Measurements from ENCODE around the gene BLM.

DNA sequence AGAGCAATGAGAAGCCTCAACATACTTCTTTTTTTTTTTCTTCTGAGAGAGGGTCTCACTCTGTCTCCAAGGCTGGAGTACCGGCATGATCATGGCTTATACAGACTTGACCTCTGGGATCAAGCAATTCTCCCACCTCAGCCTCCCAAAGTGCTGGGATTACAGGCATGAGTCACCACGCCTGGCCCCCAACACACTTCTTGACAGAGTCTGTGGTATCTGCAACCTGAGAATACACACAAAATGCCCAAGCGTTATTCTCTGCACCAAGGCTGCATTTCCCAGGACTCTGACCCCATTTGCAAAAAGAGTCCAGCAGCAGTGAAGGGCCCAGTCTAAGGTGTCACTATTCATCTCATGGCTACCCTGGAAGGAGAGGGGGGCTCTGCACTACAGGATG lies 42.7 kb upstream of the BLM start:
- TF ChIP-seq, protein P1, sequence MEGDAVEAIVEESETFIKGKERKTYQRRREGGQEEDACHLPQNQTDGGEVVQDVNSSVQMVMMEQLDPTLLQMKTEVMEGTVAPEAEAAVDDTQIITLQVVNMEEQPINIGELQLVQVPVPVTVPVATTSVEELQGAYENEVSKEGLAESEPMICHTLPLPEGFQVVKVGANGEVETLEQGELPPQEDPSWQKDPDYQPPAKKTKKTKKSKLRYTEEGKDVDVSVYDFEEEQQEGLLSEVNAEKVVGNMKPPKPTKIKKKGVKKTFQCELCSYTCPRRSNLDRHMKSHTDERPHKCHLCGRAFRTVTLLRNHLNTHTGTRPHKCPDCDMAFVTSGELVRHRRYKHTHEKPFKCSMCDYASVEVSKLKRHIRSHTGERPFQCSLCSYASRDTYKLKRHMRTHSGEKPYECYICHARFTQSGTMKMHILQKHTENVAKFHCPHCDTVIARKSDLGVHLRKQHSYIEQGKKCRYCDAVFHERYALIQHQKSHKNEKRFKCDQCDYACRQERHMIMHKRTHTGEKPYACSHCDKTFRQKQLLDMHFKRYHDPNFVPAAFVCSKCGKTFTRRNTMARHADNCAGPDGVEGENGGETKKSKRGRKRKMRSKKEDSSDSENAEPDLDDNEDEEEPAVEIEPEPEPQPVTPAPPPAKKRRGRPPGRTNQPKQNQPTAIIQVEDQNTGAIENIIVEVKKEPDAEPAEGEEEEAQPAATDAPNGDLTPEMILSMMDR (conservative IDR thresholded peaks at IDR 0.05 in 1 of 2, IDR thresholded peaks at IDR 0.05 in 1 of 2; ENCODE audit: low read depth in 1 of 2, low read length in 2 of 2): no peak
- no peak for TF ChIP-seq EZH2 (IDR thresholded peaks at IDR 0.05; ENCODE audit: low read length, missing control alignments)
